ENCODE results near the gene CA4.
"Not testable (repeated sequence)": the region's sequence is repeated elsewhere in the genome, so short reads cannot be mapped to it uniquely, and the experiment has no call there.

Gene CA4

GRCh38 chr17:60149691-60150582 lies at the start of gene CA4:
Gene CA4, plus strand, starts transcription at chr17:60149973. Its CDS starts 62 bp downstream, at chr17:60150035.
- no peak for DNase-seq

- DNase-seq: not testable (repeated sequence)
Measured at GRCh38 chr17:60100577-60100976, 49.2 kb upstream of the CA4 start.

- not testable (repeated sequence) for DNase-seq
Measured at GRCh38 chr17:60102015-60102631, 47.6 kb upstream of the CA4 start.

- peak in 1 of 2 experiments; percentile 29 for DNase-seq
Measured at GRCh38 chr17:60102632-60103096, 47.1 kb upstream of the CA4 start.

- DNase-seq: no peak
Measured at GRCh38 chr17:60103957-60104356, 45.8 kb upstream of the CA4 start.

GRCh38 chr17:60106340-60107059 lies 43.3 kb upstream of the CA4 start:
- no peak for DNase-seq

- no peak for DNase-seq
Measured at GRCh38 chr17:60107526-60108257, 42.1 kb upstream of the CA4 start.

- not testable (repeated sequence) for DNase-seq
Measured at GRCh38 chr17:60108309-60108708, 41.5 kb upstream of the CA4 start.

GRCh38 chr17:60108712-60109111 lies 41.1 kb upstream of the CA4 start:
- DNase-seq: no peak

GRCh38 chr17:60109161-60109560 lies 40.6 kb upstream of the CA4 start:
- no peak for DNase-seq

GRCh38 chr17:60110586-60110985 lies 39.2 kb upstream of the CA4 start:
- no peak for DNase-seq

- not testable (repeated sequence) for DNase-seq
Measured at GRCh38 chr17:60111661-60112060, 38.1 kb upstream of the CA4 start.

GRCh38 chr17:60115364-60115763 lies 34.4 kb upstream of the CA4 start:
- not testable (repeated sequence) for DNase-seq

- DNase-seq: not testable (repeated sequence)
Measured at GRCh38 chr17:60116196-60116595, 33.6 kb upstream of the CA4 start.

GRCh38 chr17:60119162-60119561 lies 30.6 kb upstream of the CA4 start:
- not testable (repeated sequence) for DNase-seq

GRCh38 chr17:60119807-60120748 lies 29.7 kb upstream of the CA4 start:
- not testable (repeated sequence) for DNase-seq

GRCh38 chr17:60127068-60128064 lies 22.4 kb upstream of the CA4 start:
- DNase-seq: no peak

- no peak for DNase-seq
Measured at GRCh38 chr17:60128171-60128859, 21.5 kb upstream of the CA4 start.

- DNase-seq: no peak
Measured at GRCh38 chr17:60129164-60129563, 20.6 kb upstream of the CA4 start.

All from stimulated activated CD4-positive, alpha-beta T cell treated with anti-CD3 and anti-CD28 coated beads, Interleukin-4, amount 100 ng/mL, for 4 hours (primary cell).